CD4-positive, alpha-beta T cell treated with Interleukin-1 beta for 1 hour (primary cell): ENCODE results near the gene IGF1R.
"Not testable (repeated sequence)": the region's sequence is repeated elsewhere in the genome, so short reads cannot be mapped to it uniquely, and the experiment has no call there.

ENCODE experiments used
- DNase-seq, 2 donors: peaks; one replicate each; pipeline ENCODE4 v3.0.0-alpha.2; 2020 to 2022

The IGF1R gene

GRCh38 chr15:98647774-98648653 lies at the start of gene IGF1R:
IGF1R (plus strand) TSS chr15:98648539; CDS start chr15:98649582, 1,043 bp downstream.
- peak; percentile 89 for DNase-seq

DNA sequence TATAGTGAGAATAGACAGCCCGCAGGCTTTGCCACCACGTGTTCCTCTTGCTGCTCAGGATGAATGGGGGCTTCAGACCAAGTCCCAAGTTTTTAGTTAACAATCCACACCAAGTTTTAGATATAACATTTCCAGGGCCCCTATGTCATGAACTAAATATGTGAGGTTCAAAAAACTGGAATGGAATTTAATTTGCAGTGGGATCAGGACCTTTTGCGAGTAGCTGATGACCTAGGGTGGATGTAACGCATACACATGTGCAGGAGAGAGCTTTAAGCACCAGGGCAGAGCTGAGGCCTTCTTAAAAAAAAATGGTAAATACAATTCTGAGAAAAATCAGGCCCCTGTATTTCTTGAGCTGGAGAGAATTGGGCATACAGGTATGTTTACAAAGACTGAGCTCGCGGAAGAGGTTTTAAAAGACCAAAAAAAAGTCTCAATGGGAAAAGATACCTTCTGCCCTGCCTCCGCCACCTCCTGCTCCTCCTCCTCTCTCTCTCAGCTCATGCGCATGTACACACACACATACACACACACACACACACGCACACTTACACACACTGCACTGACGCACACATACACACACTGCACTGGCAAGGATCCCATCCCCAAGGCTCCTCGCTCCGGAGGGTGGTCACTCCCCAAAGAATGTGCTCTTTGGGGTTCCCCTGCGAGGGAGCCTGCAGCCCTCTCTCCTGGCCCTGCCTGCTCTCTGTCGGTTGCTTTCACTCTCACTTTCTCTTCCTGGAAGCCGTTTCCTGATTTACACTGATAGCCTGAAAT lies 48.2 kb upstream of the IGF1R start:
- peak; percentile 10 to 27 for DNase-seq

DNA sequence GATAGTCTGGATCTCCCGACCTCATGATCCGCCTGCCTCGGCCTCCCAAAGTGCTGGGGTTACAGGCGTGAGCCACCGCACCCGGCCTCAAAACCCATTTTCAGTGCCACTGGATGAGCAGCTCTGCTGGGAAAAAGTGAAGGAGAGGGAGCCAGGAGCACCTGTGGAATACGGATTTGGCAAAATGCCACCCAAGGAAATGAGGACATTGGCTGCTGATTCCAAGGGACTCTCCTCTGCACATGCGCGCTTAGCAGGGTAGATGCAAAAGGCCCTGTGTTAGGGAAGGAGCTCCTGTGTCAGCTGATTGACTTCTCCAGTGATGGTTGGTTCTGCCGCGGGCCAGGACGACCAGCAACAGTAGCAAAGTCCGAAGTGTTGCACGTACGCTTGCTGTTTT lies 43.4 kb upstream of the IGF1R start:
- no peak for DNase-seq

DNA sequence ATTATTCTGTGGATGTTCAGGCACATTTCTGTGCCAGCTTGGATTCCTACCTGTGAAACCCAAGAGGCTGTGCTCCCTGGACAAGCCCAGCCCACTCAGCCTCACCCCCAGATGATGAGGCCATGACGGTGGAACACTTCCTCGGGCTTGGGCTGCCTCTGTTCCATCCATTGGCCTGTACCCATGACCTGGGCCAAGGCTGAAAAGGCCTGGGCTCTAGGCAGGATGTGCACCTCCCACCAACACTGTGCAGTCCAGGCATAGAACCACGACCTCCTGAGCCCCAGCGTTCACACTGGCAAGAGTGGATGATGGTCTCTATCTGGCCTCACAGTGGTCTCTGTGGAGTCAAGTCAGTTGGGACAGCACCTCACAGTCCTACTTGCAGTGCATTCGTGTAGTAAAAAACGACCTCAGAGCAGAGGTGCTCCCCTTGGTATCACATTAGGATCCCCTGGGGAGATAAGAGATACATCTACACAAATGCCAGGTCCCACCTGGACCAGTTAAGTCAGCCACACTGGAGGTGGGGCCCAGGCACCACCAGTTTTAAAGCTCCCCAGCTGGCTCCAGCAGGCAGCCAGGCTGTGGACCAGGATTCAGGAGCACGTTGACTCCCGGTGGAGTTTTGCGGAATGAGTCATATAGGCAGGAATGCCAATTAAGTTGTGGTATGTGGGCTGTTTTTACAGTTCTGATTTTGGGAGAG lies 39.0 kb upstream of the IGF1R start:
- DNase-seq: no peak

- DNase-seq: no peak
These were observed 37.3 kb upstream of the IGF1R start for GRCh38 chr15:98610991-98611390.

DNA sequence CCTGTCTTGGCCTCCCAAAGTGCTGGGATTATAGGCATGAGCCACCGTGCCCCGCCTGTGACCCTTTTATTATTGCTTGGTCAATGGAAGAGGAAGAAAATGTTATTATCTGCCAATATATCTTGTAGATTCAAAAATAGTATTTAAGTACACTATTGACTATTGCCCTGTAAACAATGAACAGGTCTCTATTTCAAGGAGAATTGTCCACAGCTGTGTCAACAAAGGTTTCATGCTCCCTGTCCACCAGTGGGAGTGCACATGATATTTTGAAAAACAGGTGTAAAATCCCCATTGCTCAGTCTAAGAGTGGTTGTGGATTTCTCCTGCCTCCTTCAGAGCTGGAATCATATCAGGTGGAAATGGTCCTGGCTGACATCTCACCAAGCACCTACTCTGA lies 36.5 kb upstream of the IGF1R start:
- no peak for DNase-seq

DNA sequence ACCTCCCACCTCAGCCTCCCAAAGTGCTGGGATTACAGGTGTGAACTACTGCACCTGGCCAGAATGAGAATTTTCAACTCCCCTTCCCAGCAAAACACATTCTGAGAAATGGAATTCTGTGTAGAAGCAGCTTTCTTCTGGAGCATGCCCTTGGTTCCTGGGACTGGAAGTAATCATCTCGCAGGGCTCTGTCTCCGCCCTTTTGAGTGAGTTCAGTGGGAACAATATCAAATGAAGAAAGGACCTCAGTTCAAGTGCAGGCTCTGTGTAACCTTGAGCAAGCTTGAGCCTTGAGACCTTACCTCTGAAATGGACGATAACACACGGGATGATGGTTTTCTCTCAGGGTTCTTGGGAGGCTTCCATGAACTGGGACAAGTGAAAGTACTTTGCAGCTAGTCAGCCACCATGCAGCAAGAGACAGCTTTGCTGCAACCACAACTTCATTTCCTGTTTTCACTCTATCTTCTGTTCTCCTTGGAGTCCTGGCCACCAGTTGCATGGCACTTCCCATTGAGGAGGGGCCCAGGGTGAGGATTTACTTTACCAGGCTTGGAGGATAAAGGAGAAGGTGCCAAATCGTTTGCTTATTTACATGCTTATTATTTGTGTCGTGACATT lies 35.7 kb upstream of the IGF1R start:
- no peak for DNase-seq

DNA sequence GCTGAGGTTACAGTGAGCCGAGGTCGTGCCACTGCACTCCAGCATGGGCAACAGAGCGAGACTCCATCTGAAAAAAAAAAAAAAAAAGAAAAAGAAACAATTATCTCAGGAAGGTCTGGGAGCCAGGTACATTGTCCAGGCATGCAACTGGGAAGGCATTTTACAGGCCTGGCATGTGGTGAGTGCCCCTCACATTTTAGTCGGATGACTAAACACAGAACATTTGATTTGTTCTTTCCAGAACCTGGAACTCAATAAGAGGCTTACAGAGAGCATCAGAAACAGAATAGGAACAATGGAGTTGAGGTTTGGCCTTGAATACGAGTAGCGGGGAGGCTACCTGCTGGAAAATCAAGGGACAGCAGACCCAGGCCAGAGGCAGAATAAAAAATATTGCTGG lies 33.7 kb upstream of the IGF1R start:
- DNase-seq: no peak

- no peak for DNase-seq
These were observed 31.9 kb upstream of the IGF1R start for GRCh38 chr15:98616397-98616796.

DNA sequence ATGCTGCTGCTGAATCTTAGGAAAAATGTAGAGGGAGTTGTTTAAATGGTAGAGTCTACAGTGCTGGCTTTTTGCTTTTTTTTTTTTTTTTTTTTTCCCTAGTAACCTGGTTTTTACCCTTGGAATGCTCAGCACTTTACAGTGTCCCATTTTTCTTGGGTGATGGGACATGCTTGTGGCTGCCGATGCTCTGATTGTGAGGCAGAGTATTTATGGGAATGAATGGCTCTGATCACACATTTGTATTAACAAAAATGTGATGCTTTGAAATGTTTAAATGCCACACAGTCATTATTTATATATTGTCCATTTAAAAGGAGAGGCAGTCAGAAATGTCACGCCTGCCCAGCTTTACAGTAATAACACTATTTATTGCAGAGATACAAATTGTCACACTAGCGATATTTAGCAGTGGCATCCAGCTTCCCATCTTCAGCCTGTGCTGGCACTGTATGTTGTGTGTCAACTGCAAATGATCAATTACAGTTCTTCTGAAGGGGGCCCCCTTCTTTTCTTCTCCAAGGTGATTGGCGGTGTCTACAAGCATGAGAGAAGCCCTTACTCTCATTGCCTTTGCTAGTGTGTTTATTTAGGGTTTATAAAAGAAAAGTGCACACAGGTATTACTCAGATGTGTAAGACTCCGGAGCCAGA lies 30.9 kb upstream of the IGF1R start:
- no peak for DNase-seq

GRCh38 chr15:98618576-98618975 lies 29.8 kb upstream of the IGF1R start:
- not testable (repeated sequence) for DNase-seq

DNA sequence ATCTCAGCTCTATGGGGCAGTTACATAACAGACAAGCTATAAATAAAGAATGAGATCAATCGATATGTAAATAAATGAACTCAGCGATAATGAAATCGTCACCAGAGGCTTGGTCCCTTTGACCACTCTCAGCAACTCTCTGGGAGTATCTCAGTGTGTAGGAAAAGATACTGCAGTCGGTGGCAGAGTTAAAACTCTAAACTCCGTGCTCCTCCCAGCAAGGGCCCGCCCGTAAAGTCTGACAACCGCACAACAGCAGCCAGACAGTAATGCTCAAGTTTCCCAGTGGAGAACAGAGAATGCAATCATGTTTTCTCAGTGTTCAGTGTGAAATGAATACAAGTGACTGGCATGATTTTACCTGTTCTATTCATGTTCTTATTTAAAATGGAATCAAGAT lies 28.3 kb upstream of the IGF1R start:
- no peak for DNase-seq

DNA sequence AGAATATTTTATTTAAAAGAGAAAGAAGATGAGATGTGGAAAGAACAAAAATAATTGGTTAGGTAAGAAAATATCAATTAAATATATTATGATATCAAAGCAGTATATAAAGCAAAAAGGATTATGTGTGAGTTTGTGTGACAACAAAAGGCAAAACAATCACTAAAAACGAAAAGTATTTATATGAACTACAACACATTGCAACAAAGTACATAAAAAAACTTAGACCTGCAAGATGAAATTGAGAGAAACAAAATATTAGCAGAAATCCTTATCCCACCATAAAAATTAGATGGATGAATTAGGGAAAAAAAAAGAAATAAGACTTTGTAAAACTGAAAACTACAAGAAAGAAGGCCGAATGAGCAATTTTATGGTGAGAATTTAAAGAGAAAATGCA lies 27.3 kb upstream of the IGF1R start:
- no peak for DNase-seq

DNA sequence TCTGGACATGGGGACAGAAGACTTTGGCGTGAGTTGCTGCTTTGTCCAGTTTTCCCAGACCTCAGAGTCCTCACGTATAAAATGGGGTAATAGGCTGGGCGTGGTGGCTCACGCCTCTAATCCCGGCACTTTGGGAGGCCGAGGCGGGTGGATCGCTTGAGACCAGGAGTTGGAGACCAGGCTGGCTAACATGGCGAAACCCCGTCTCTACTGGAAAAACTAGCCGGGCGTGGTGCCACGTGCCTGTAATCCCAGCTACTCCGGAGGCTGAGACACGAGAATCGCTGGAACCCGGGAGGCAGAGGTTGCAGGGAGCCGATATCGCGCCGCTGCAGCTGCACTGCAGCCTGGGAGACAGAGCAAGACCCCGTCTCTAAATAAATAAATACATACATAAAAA lies 22.7 kb upstream of the IGF1R start:
- no peak for DNase-seq

DNA sequence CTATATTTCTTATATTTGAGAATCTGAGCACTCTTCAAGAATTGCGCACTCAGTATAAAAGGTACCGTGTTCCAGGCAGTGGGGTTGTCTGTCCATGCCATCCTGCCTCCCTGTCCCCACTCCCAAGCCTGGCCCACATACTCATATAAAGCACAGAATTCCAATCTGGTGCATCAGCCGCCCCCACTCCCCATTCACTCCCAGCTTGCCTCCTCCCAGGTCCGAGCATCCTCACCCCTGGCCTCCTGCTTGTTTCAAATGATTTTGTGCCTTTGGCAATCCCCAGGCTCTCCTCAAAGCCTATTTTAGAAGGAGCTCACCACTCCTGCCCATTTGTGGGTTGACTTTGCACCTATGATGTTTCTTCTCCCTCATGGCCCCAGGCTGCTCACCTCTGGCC lies 22.2 kb upstream of the IGF1R start:
- no peak for DNase-seq

GRCh38 chr15:98628216-98628615 lies 20.1 kb upstream of the IGF1R start:
- DNase-seq: no peak

- DNase-seq: no peak
These were observed 12.5 kb upstream of the IGF1R start for GRCh38 chr15:98635848-98636247.

GRCh38 chr15:98643115-98643514 lies 5.2 kb upstream of the IGF1R start:
- DNase-seq: no peak

DNA sequence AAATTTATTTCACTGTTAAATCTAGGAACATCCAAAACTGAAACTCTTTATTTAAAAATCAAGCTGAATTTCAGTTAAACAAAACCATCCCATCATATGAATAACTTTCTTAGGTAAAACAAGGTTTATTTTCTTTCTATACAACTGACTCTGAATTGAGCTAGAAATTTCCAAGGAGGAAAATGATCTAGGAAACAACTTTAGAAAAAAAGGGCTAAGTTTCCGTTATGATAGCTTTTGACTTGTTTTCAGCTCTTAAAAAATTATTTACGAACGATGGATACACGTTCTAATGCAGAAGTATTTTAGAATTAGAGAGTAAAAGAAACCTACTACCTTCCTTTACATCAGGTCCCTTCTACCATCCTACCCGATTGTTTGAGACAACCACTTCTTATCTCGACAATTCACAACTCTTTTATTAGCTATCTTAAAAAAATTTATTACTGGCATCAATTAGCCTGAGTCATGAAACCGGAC lies 1.8 kb upstream of the IGF1R start:
- no peak for DNase-seq

GRCh38 chr15:98647026-98647773 lies 1.1 kb upstream of the IGF1R start:
- DNase-seq: peak; percentile 59 to 61

DNA sequence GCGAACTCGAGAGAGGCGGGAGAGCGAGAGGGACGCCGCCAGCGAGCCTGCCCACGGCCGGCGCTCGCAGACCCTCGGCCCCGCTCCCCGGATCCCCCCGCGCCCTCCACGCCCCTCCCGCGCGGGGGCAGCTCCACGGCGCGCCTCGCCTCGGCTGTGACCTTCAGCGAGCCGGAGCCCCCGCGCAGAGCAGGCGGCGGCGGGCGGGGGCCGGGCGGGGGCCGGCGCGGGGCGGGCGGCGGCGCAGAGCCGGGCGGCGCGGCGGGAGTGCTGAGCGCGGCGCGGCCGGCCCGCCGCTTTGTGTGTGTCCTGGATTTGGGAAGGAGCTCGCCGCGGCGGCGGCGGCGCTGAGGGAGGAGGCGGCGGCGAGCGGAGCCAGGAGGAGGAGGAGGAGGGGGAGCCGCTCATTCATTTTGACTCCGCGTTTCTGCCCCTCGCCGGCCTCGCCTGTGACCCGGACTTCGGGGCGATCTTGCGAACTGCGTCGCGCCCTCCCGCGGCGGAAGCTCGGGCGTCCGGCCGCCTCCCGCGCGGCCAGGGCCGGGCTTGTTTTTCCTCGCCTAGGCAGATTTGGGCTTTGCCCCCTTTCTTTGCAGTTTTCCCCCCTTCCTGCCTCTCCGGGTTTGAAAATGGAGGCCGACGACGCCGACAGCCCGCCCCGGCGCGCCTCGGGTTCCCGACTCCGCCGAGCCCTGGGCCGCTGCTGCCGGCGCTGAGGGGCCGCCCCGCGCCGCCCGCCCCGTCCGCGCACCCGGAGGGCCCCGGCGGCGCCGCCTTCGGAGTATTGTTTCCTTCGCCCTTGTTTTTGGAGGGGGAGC lies 524 bp downstream of the IGF1R start:
- peak; percentile 21 to 24 for DNase-seq
